K562 (cell line): Measurements from ENCODE around the gene TNP1. TPM values are rescaled to one million over a fixed set of nuclear protein-coding genes. Genes with fewer than 3 reads are reported as not detected.
A peak's percentile ranks its signal among the peaks of the same experiment; 100 is the strongest.

ENCODE experiments used
- ARID3B ChIP-seq: fragments of 250-450 bp; sonication (Bioruptor Pico); IDR thresholded peaks from 2 replicates; pipeline ENCODE4 v1.4.0; 2020; ENCODE audit warnings: borderline replicate concordance
- CEBPB ChIP-seq: fragments of 450-650 bp; IDR thresholded peaks from 2 replicates; pipeline ENCODE4 v1.6.1; 2016; ENCODE audit warnings: missing genetic modification characterization, missing compliant biosample characterization
- DEAF1 ChIP-seq: fragments of 450-650 bp; formaldehyde crosslinking; IDR thresholded peaks from 2 replicates; pipeline ENCODE4 v1.4.0; 2020; ENCODE audit warnings: mild to moderate bottlenecking, moderate library complexity
- FOXP4 ChIP-seq: sonication (generic); formaldehyde crosslinking; IDR thresholded peaks from 2 replicates; pipeline ENCODE4 v1.8.0; 2022; ENCODE audit warnings: mild to moderate bottlenecking, missing genetic modification reagents, borderline replicate concordance
- HINFP ChIP-seq: fragments of 450-650 bp; conservative IDR thresholded peaks from 2 replicates; pipeline ENCODE4 v1.6.1; 2016; ENCODE audit warnings: missing genetic modification characterization, low read depth, mild to moderate bottlenecking, control low read depth, missing compliant biosample characterization
- KAT2B ChIP-seq: IDR thresholded peaks from one replicate; pipeline ENCODE4 v1.6.1; 2012; ENCODE audit warnings: low read depth, mild to moderate bottlenecking, control low read depth, inconsistent platforms, low read length, moderate library complexity
- MYNN ChIP-seq, 2 experiments: sonication (generic); formaldehyde crosslinking in 1 of 2; IDR thresholded peaks; 2 replicates each; pipeline versions ENCODE4 v1.5.0 to v1.6.1; 2016 to 2020; ENCODE audit warnings: antibody characterized with exemption in 1 of 2, missing genetic modification reagents in 1 of 2
- NCOR1 ChIP-seq: fragments of 450-650 bp; IDR thresholded peaks from 2 replicates; pipeline ENCODE4 v1.6.1; 2016; ENCODE audit warnings: mild to moderate bottlenecking, moderate library complexity
- NKRF ChIP-seq: fragments of 450-650 bp; IDR thresholded peaks from 2 replicates; pipeline ENCODE4 v1.6.1; 2016; ENCODE audit warnings: borderline replicate concordance
- TFAP4 ChIP-seq: sonication (generic); formaldehyde crosslinking; IDR thresholded peaks from 2 replicates; pipeline ENCODE4 v1.8.0; 2022; ENCODE audit warnings: missing genetic modification reagents, mild to moderate bottlenecking, moderate library complexity, borderline replicate concordance
- XRCC4 ChIP-seq: IDR thresholded peaks from one replicate; pipeline ENCODE4 v1.6.1; 2011; ENCODE audit not compliant: insufficient read depth, insufficient read length; ENCODE audit errors: extremely low read depth
- ZNF124 ChIP-seq: sonication (generic); formaldehyde crosslinking; IDR thresholded peaks from 2 replicates; pipeline ENCODE4 v1.8.1; 2022; ENCODE audit warnings: missing genetic modification reagents
- ZNF134 ChIP-seq: fragments of 250-450 bp; sonication (Bioruptor Pico); conservative IDR thresholded peaks from 2 replicates; pipeline ENCODE4 v1.4.0; 2020
- ZNF398 ChIP-seq: fragments of 250-450 bp; sonication (Bioruptor Pico); IDR thresholded peaks from 2 replicates; pipeline ENCODE4 v1.8.0; 2021; ENCODE audit warnings: moderate library complexity, mild to moderate bottlenecking, inconsistent platforms
- polyA plus RNA-seq, 8 experiments: library from polyadenylated mRNA; depleted of rRNA in 4 of 8; stranded (reverse) in 5 of 8; unstranded in 3 of 8; fragments of >200 nt; fragmentation: Nextera tagmentation in 2 of 8; fragmentation: Illumina TruSeq in 1 of 8; extraction: Ambion mirVana in 2 of 8; extraction: Trizol in 1 of 8; gene quantifications; 2 replicates each; pipeline versions ENCODE4 v1.2.1 to v1.2.3, GENCODE V29; 2011 to 2014; ENCODE audit warnings: inconsistent platforms in 1 of 8, missing spikeins in 1 of 8
- total RNA-seq, 7 experiments: library from RNA; depleted of rRNA in 6 of 7; stranded (reverse); fragments of >200 nt in 6 of 7; fragmentation: Illumina TruSeq in 2 of 7; extraction: Trizol in 2 of 7; gene quantifications; 2 replicates each; pipeline versions ENCODE4 v1.2.1 to v1.2.3, GENCODE V29; 2011 to 2021; ENCODE audit warnings: low replicate concordance in 1 of 7

Gene TNP1
- total and polyA plus RNA-seq, 9 of the 15 experiments (the other 6 are each of a cell fraction or from before 2014, with no cell fraction given): not detected

- TF ChIP-seq TFAP4 (CRISPR knock-in tag) (peak; percentile 40; the same call in 1 of the 2 replicates), XRCC4 (no peak), ZNF124 (CRISPR knock-in tag) (no peak), FOXP4 (CRISPR knock-in tag) (no peak), ARID3B (CRISPR knock-in tag) (0 out of 2 replicates have a peak, but pooled peaks have one; percentile 9), ZNF398 (no peak), ZNF134 (no peak), KAT2B (no peak), HINFP (tag) (no peak), MYNN (IDR thresholded peaks at IDR 0.05) (0 out of 2 replicates have a peak, but pooled peaks have one; percentile 38), MYNN (CRISPR knock-in tag; IDR thresholded peaks at IDR 0.05) (no peak), NCOR1 (peak; percentile 84), CEBPB (tag) (peak; percentile 66; the same call in 1 of the 2 replicates), NKRF (no peak), DEAF1 (CRISPR knock-in tag) (no peak)
Observed at GRCh38 chr2:216880509-216881184, 20.8 kb upstream of the TNP1 start (continued).
